Stimulated activated CD8-positive, alpha-beta memory T cell treated with anti-CD3 and anti-CD28 coated beads, Interleukin-12 subunit alpha, Interleukin-12 subunit beta, amount 100 ng/mL, for 24 hours (primary cell): ENCODE measurements around the gene CFAP47.
"Not testable (repeated sequence)": the region's sequence is repeated elsewhere in the genome, so short reads cannot be mapped to it uniquely, and the experiment has no call there.

ENCODE experiments used
- DNase-seq: peaks from one replicate; pipeline ENCODE4 v3.0.0-alpha.2; 2020; ENCODE audit errors: extremely low read depth

The CFAP47 gene

GRCh38 chrX:35919536-35920309, at the start of gene CFAP47:
Gene CFAP47, plus strand, starts transcription at chrX:35919734. Its CDS starts 66 bp downstream, at chrX:35919800.
- no peak for DNase-seq

- no peak for DNase-seq
Measured at GRCh38 chrX:35880601-35881000, 38.9 kb upstream of the CFAP47 start.

GRCh38 chrX:35886135-35886534, 33.4 kb upstream of the CFAP47 start:
- DNase-seq, result no peak

GRCh38 chrX:35890699-35891098, 28.8 kb upstream of the CFAP47 start:
- no peak for DNase-seq

GRCh38 chrX:35986816-35987215, 67.3 kb downstream of the CFAP47 start:
- DNase-seq, result not testable (repeated sequence)

GRCh38 chrX:36007207-36007606, 87.7 kb downstream of the CFAP47 start:
- DNase-seq, result no peak

GRCh38 chrX:36019125-36019524, 99.6 kb downstream of the CFAP47 start:
- DNase-seq, result no peak

GRCh38 chrX:36035550-36035949, 116.0 kb downstream of the CFAP47 start:
- DNase-seq, result no peak

- DNase-seq, result no peak
Measured at GRCh38 chrX:36062778-36063177, 143.2 kb downstream of the CFAP47 start.

- DNase-seq, result no peak
Measured at GRCh38 chrX:36071061-36071460, 151.5 kb downstream of the CFAP47 start.

- DNase-seq, result not testable (repeated sequence)
Measured at GRCh38 chrX:36075009-36075408, 155.5 kb downstream of the CFAP47 start.

GRCh38 chrX:36083256-36083655, 163.7 kb downstream of the CFAP47 start:
- DNase-seq, result no peak

GRCh38 chrX:36087366-36087765, 167.8 kb downstream of the CFAP47 start:
- DNase-seq, result no peak

GRCh38 chrX:36088939-36089338, 169.4 kb downstream of the CFAP47 start:
- DNase-seq, result not testable (repeated sequence)

- DNase-seq, result no peak
Measured at GRCh38 chrX:36102425-36102824, 182.9 kb downstream of the CFAP47 start.

GRCh38 chrX:36116222-36116621, 196.7 kb downstream of the CFAP47 start:
- DNase-seq, result no peak

- DNase-seq, result no peak
Measured at GRCh38 chrX:36159254-36159653, 239.7 kb downstream of the CFAP47 start.

GRCh38 chrX:36160081-36160480, 240.5 kb downstream of the CFAP47 start:
- DNase-seq, result no peak

GRCh38 chrX:36198575-36198974, 279.0 kb downstream of the CFAP47 start:
- no peak for DNase-seq

GRCh38 chrX:36199928-36200327, 280.4 kb downstream of the CFAP47 start:
- no peak for DNase-seq

GRCh38 chrX:36214924-36215323, 295.4 kb downstream of the CFAP47 start:
- no peak for DNase-seq

- no peak for DNase-seq
Measured at GRCh38 chrX:36218801-36219200, 299.3 kb downstream of the CFAP47 start.

- not testable (repeated sequence) for DNase-seq
Measured at GRCh38 chrX:36234840-36235528, 315.4 kb downstream of the CFAP47 start.
